Measurements from ENCODE around the gene PSMC5. TPM values are rescaled to one million over a fixed set of nuclear protein-coding genes. Genes with fewer than 3 reads are reported as not detected.

The PSMC5 gene
- total and polyA plus RNA-seq, 9 of the 15 experiments (the other 6 are each of a cell fraction or from before 2014, with no cell fraction given), result 89.2 to 393 (median 161) TPM

- TF ChIP-seq PCBP1 (IDR thresholded peaks at IDR 0.05; ENCODE audit: low read depth, low read length, poor library complexity, severe bottlenecking), result no peak
- TF ChIP-seq CEBPG (CRISPR knock-in tag; IDR thresholded peaks at IDR 0.05), result 0 out of 2 replicates have a peak, but pooled peaks have one; percentile 4
- TF ChIP-seq CEBPG (tag; conservative IDR thresholded peaks at IDR 0.05 in 1 of 2, IDR thresholded peaks at IDR 0.05 in 1 of 2), result no peak
- TF ChIP-seq NFATC3 (IDR thresholded peaks at IDR 0.05), result no peak
- no peak for TF ChIP-seq TCF3 (CRISPR knock-in tag; IDR thresholded peaks at IDR 0.05)
- no peak for TF ChIP-seq STAG1 (CRISPR knock-in tag; IDR thresholded peaks at IDR 0.05; ENCODE audit: borderline replicate concordance)
- no peak for TF ChIP-seq ATF7 (IDR thresholded peaks at IDR 0.05)
- no peak for TF ChIP-seq PHF21A (IDR thresholded peaks at IDR 0.05; ENCODE audit: borderline replicate concordance, low read depth)
- TF ChIP-seq ZKSCAN8 (CRISPR knock-in tag; IDR thresholded peaks at IDR 0.05), result no peak
- TF ChIP-seq, protein P1, sequence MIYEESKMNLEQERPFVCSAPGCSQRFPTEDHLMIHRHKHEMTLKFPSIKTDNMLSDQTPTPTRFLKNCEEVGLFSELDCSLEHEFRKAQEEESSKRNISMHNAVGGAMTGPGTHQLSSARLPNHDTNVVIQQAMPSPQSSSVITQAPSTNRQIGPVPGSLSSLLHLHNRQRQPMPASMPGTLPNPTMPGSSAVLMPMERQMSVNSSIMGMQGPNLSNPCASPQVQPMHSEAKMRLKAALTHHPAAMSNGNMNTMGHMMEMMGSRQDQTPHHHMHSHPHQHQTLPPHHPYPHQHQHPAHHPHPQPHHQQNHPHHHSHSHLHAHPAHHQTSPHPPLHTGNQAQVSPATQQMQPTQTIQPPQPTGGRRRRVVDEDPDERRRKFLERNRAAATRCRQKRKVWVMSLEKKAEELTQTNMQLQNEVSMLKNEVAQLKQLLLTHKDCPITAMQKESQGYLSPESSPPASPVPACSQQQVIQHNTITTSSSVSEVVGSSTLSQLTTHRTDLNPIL (CRISPR knock-in tag; IDR thresholded peaks at IDR 0.05), result no peak
- TF ChIP-seq BCOR (IDR thresholded peaks at IDR 0.05), result no peak
- TF ChIP-seq ZNF766 (CRISPR knock-in tag; conservative IDR thresholded peaks at IDR 0.05), result no peak
- no peak for TF ChIP-seq HOMEZ (CRISPR knock-in tag; IDR thresholded peaks at IDR 0.05)
- TF ChIP-seq NR2C2 (CRISPR knock-in tag; IDR thresholded peaks at IDR 0.05), result no peak
- TF ChIP-seq NR2C2 (tag; IDR thresholded peaks at IDR 0.05), result 0 out of 2 replicates have a peak, but pooled peaks have one; percentile 94
- TF ChIP-seq FOXK2 (conservative IDR thresholded peaks at IDR 0.05 in 1 of 2, IDR thresholded peaks at IDR 0.05 in 1 of 2; ENCODE audit: low read depth in 2 of 2), result no peak
- no peak for TF ChIP-seq ZNF274 (IDR thresholded peaks at IDR 0.05; ENCODE audit: borderline replicate concordance, low read depth, low read length)
- TF ChIP-seq CBX2 (IDR thresholded peaks at IDR 0.05; ENCODE audit: insufficient read depth, low read length, poor library complexity, severe bottlenecking), result no peak
- no peak for TF ChIP-seq ARID1B (IDR thresholded peaks at IDR 0.05)
- no peak for TF ChIP-seq ZNF316 (IDR thresholded peaks at IDR 0.05)
- no peak for TF ChIP-seq PHTF2 (CRISPR knock-in tag; IDR thresholded peaks at IDR 0.05)
- TF ChIP-seq TEAD1 (CRISPR knock-in tag; IDR thresholded peaks at IDR 0.05), result no peak
- TF ChIP-seq NR2C1 (IDR thresholded peaks at IDR 0.05), result no peak
- no peak for TF ChIP-seq NR2C1 (tag; IDR thresholded peaks at IDR 0.05)
- TF ChIP-seq MAX (CRISPR knock-in tag; IDR thresholded peaks at IDR 0.05), result peak; percentile 8; the same call in 1 of the 2 replicates
- TF ChIP-seq ZNF586 (CRISPR knock-in tag; conservative IDR thresholded peaks at IDR 0.05), result no peak
- TF ChIP-seq HNRNPH1 (optimal IDR thresholded peaks at IDR 0.05; ENCODE audit: low read depth, low read length), result no peak
Observed at GRCh38 chr17:63826468-63827001, 696 bp upstream of the PSMC5 start (continued).

Data from K562 (cell line).